ENCODE measurements around the gene VAT1L.

- no peak for TF ChIP-seq POLR2A (IDR thresholded peaks at IDR 0.05; ENCODE audit: low read length)
- no peak for TF ChIP-seq GATA1 (IDR thresholded peaks at IDR 0.05; ENCODE audit: low read depth, low read length)
These were observed 51.7 kb downstream of the VAT1L start for GRCh38 chr16:77840093-77840492.
